SK-N-SH (cell line): Measurements from ENCODE around the gene COL23A1. TPM values are rescaled to one million over a fixed set of nuclear protein-coding genes. Genes with fewer than 3 reads are reported as not detected.

Experiments
- CTCF ChIA-PET: fragments of 300-600, 350-600 bp; formaldehyde crosslinking; extraction: SDS; loops from one replicate; lab custom pipeline; 2021; lab: Yijun Ruan, JAX
- POLR2A ChIA-PET: fragments of 350-600 bp; sonication (Branson Sonifier 250); formaldehyde crosslinking; extraction: SDS; loops from one replicate; lab custom pipeline; 2020; ENCODE audit warnings: antibody characterized with exemption, inconsistent platforms; lab: Yijun Ruan, JAX
- DNase-seq: peaks from one replicate; pipeline ENCODE4 v3.0.0; 2012
- H2AFZ ChIP-seq: fragments of 200-600 bp; sonication (generic); 2 replicates; pipeline ENCODE4 v1.8.1; 2016; ENCODE audit warnings: antibody characterized with exemption, mild to moderate bottlenecking, low read depth
- H3F3A ChIP-seq: fragments of 200-600 bp; sonication (generic); replicated peaks from 2 replicates; pipeline ENCODE3; 2016; ENCODE audit warnings: antibody characterized with exemption, mild to moderate bottlenecking; ENCODE audit not compliant: insufficient read depth
- H3K27ac ChIP-seq, 2 experiments: fragments of 200-500 bp in 1 of 2; fragments of 200-600 bp in 1 of 2; sonication (Bioruptor generic) in 1 of 2; sonication (generic), shearing (Covaris generic) in 1 of 2; 2 replicates each; pipeline versions ENCODE4 v1.5.1 to v1.6.1; 2014 to 2016; ENCODE audit warnings: low read depth in 2 of 2, inconsistent platforms in 1 of 2, low read length in 1 of 2, mild to moderate bottlenecking in 1 of 2, mixed read lengths in 1 of 2
- H3K27me3 ChIP-seq: fragments of 200-600 bp; sonication (generic), shearing (Covaris generic); 2 replicates; pipeline ENCODE4 v1.6.1; 2016; ENCODE audit warnings: mixed run types; ENCODE audit not compliant: insufficient read depth
- H3K36me3 ChIP-seq, 2 experiments: fragments of 200-500 bp in 1 of 2; fragments of 200-600 bp in 1 of 2; sonication (Bioruptor generic) in 1 of 2; sonication (generic) in 1 of 2; replicated peaks in 1 of 2; 2 replicates each; pipeline versions ENCODE3 to v1.5.1; 2014 to 2016; ENCODE audit warnings: low read length in 1 of 2, mild to moderate bottlenecking in 1 of 2; ENCODE audit not compliant: insufficient read depth in 2 of 2, control insufficient read depth in 1 of 2
- H3K4me1 ChIP-seq, 2 experiments: fragments of 200-500 bp in 1 of 2; fragments of 200-600 bp in 1 of 2; sonication (Bioruptor generic) in 1 of 2; sonication (generic), shearing (Covaris generic) in 1 of 2; 2 replicates each; pipeline versions ENCODE4 v1.5.1 to v1.6.1; 2014 to 2016; ENCODE audit warnings: low read depth in 1 of 2, low read length in 1 of 2, mixed run types in 1 of 2; ENCODE audit not compliant: insufficient read depth in 2 of 2, control insufficient read depth in 1 of 2
- H3K4me2 ChIP-seq: fragments of 200-600 bp; sonication (generic), shearing (Covaris generic); 2 replicates; pipeline ENCODE4 v1.6.1; 2017; ENCODE audit warnings: mixed run types
- H3K4me3 ChIP-seq, 2 experiments: fragments of 200-500 bp in 1 of 2; fragments of 200-600 bp in 1 of 2; sonication (Bioruptor generic) in 1 of 2; sonication (generic), shearing (Covaris generic) in 1 of 2; 2 replicates each; pipeline versions ENCODE4 v1.5.1 to v1.8.1; 2014 to 2016; ENCODE audit warnings: low read depth in 2 of 2, inconsistent platforms in 1 of 2, low read length in 1 of 2, mild to moderate bottlenecking in 1 of 2, mixed read lengths in 1 of 2, moderate library complexity in 1 of 2
- H3K79me2 ChIP-seq: fragments of 200-600 bp; sonication (generic); 2 replicates; pipeline ENCODE4 v1.8.1; 2017; ENCODE audit warnings: mild to moderate bottlenecking; ENCODE audit not compliant: insufficient read depth
- H3K9ac ChIP-seq: fragments of 200-600 bp; sonication (generic); 2 replicates; pipeline ENCODE4 v1.6.1; 2017; ENCODE audit warnings: mixed run types
- H3K9me2 ChIP-seq: fragments of 200-600 bp; sonication (generic); 2 replicates; pipeline ENCODE4 v1.6.1; 2017; ENCODE audit warnings: mixed run types
- H3K9me3 ChIP-seq: fragments of 200-600 bp; sonication (generic); 2 replicates; pipeline ENCODE4 v1.6.1; 2017; ENCODE audit warnings: mixed run types, mild to moderate bottlenecking, moderate library complexity
- H4K20me1 ChIP-seq: fragments of 200-600 bp; sonication (generic); 2 replicates; pipeline ENCODE4 v1.6.1; 2017; ENCODE audit warnings: mild to moderate bottlenecking, mixed run types; ENCODE audit not compliant: insufficient read depth
- CHD2 ChIP-seq: fragments of 150-350 bp; IDR thresholded peaks from 2 replicates; pipeline ENCODE4 v1.6.1; 2018; ENCODE audit warnings: low read length; ENCODE audit not compliant: partially characterized antibody
- ELF1 ChIP-seq: IDR thresholded peaks from 2 replicates; pipeline ENCODE4 v1.4.0; 2012
- GATA2 ChIP-seq: sonication (generic); formaldehyde crosslinking; IDR thresholded peaks from 2 replicates; pipeline ENCODE4 v1.5.0; 2020; ENCODE audit warnings: mild to moderate bottlenecking, missing genetic modification reagents
- JUND ChIP-seq: IDR thresholded peaks from 2 replicates; pipeline ENCODE4 v1.4.0; 2012
- MAX ChIP-seq: IDR thresholded peaks from 2 replicates; pipeline ENCODE4 v1.4.0; 2012; ENCODE audit warnings: low read depth
- MXI1 ChIP-seq: IDR thresholded peaks from 2 replicates; pipeline ENCODE4 v1.6.1; 2012; ENCODE audit warnings: mild to moderate bottlenecking, low read depth, low read length, improper control_type of control experiment
- POLR2AphosphoS5 ChIP-seq: IDR thresholded peaks from 2 replicates; pipeline ENCODE4 v1.6.1; 2012; ENCODE audit warnings: low read depth, low read length
- RAD21 ChIP-seq: IDR thresholded peaks from 2 replicates; pipeline ENCODE4 v1.6.1; 2012; ENCODE audit warnings: mild to moderate bottlenecking, low read length
- RXRA ChIP-seq: IDR thresholded peaks from 2 replicates; pipeline ENCODE4 v1.4.0; 2012; ENCODE audit warnings: low read depth, mild to moderate bottlenecking, borderline replicate concordance
- SIN3A ChIP-seq: IDR thresholded peaks from 2 replicates; pipeline ENCODE4 v1.6.1; 2012; ENCODE audit warnings: low read depth, mild to moderate bottlenecking, low read length, moderate library complexity, borderline replicate concordance
- TAF1 ChIP-seq: IDR thresholded peaks from 2 replicates; pipeline ENCODE4 v1.6.1; 2012; ENCODE audit warnings: low read depth, mild to moderate bottlenecking, low read length, moderate library complexity, borderline replicate concordance
- USF1 ChIP-seq: IDR thresholded peaks from 2 replicates; pipeline ENCODE4 v1.4.0; 2012; ENCODE audit warnings: low read depth, borderline replicate concordance
- USF2 ChIP-seq: fragments of 150-350 bp; IDR thresholded peaks from 2 replicates; pipeline ENCODE4 v1.6.1; 2017; ENCODE audit warnings: antibody characterized with exemption, low read length, low read depth, borderline replicate concordance
- ZBTB33 ChIP-seq: IDR thresholded peaks from 2 replicates; pipeline ENCODE4 v1.4.0; 2012; ENCODE audit warnings: low read depth, borderline replicate concordance
- WGBS: methylation state at CpG from one replicate; pipeline ENCODE4 v1.1.6; 2017; ENCODE audit warnings: low lambda C conversion rate; 5-methylcytosine and 5-hydroxymethylcytosine counted together
- polyA plus RNA-seq, 3 experiments: library from polyadenylated mRNA; depleted of rRNA; stranded (reverse); fragments of >200 nt; gene quantifications; 2 replicates each; pipeline ENCODE4 v1.2.3, GENCODE V29; 2012

The COL23A1 gene
- polyA plus RNA-seq, 1 of the 3 experiments (the other 2 are of a cell fraction), result 0.10 TPM

GRCh38 chr5:178563621-178564020, 26.6 kb downstream of the COL23A1 start (continued):
- no peak for TF ChIP-seq GATA2
- TF ChIP-seq RXRA, result no peak
- TF ChIP-seq USF2, result no peak
- no peak for TF ChIP-seq SIN3A
- TF ChIP-seq MAX, result no peak

GRCh38 chr5:178561746-178562264, 28.4 kb downstream of the COL23A1 start:
- no peaks in the 10 kb centered on the region for H3K9me3 ChIP-seq
- H3K27ac ChIP-seq, result no peak overlapping the region
- H3K36me3 ChIP-seq, result no peaks in the 10 kb centered on the region
- H3K4me1 ChIP-seq, result peaks cover 0 to 3% of the 10 kb centered on the region in 2 experiments; a peak in 1 of 4 replicates
- no peak overlapping the region for H2AFZ ChIP-seq
- no peak for DNase-seq
- no peaks in the 10 kb centered on the region for H3K79me2 ChIP-seq
- POLR2A ChIA-PET, result no interaction called here
- H3F3A ChIP-seq, result no peaks in the 10 kb centered on the region
- no peaks in the 10 kb centered on the region for H4K20me1 ChIP-seq
- H3K4me2 ChIP-seq, result no peak overlapping the region
- H3K27me3 ChIP-seq, result no peaks in the 10 kb centered on the region
- 65% methylated on average over 22 of the region's 23 CpGs for WGBS
- TF ChIP-seq MXI1 (no peak), RAD21 (no peak), ELF1 (no peak), JUND (no peak), ZBTB33 (no peak), POLR2AphosphoS5 (no peak), USF2 (no peak), TAF1 (no peak), USF1 (no peak), RXRA (no peak), GATA2 (no peak), CHD2 (no peak)
- TF ChIP-seq, all 33 proteins: peak for 0
- Histone ChIP-seq H3K9ac (no peak overlapping the region), H3K4me3 (no peak overlapping the region), H3K9me2 (no peaks in the 10 kb centered on the region)
- CTCF ChIA-PET, result interaction anchor here (1.6 kb wide), 1 partner anchor 252 kb away, joined by 4 read pairs; no protein-coding TSS in a partner anchor
